HepG2 (cell line): ENCODE measurements around the gene SLC5A4.

Experiments used
- ETV5 ChIP-seq: IDR thresholded peaks from 2 replicates; pipeline ENCODE4 v1.6.1; 2018; ENCODE audit warnings: missing biosample characterization, missing genetic modification reagents, inconsistent platforms, borderline replicate concordance
- KDM3A ChIP-seq: IDR thresholded peaks from 2 replicates; pipeline ENCODE4 v1.6.1; 2018; ENCODE audit warnings: low read depth, missing compliant biosample characterization
- POLR2AphosphoS5 ChIP-seq: IDR thresholded peaks from 2 replicates; pipeline ENCODE4 v1.6.1; 2012; ENCODE audit warnings: low read depth, low read length
- PRDM10 ChIP-seq: sonication (generic); formaldehyde crosslinking; IDR thresholded peaks from 2 replicates; pipeline ENCODE4 v1.4.0; 2020; ENCODE audit warnings: low read depth, missing genetic modification reagents
- RFX5 ChIP-seq: IDR thresholded peaks from 2 replicates; pipeline ENCODE4 v1.6.1; 2011; ENCODE audit warnings: low read depth, low read length, improper control_type of control experiment
- TCF7 ChIP-seq: sonication (generic); IDR thresholded peaks from 2 replicates; pipeline ENCODE4 v1.6.1; 2016; ENCODE audit warnings: antibody characterized with exemption, low read depth
- XRCC5 ChIP-seq: fragments of 200-400 bp; formaldehyde crosslinking; optimal IDR thresholded peaks from 2 replicates; pipeline ENCODE3; 2017; ENCODE audit warnings: mild to moderate bottlenecking, low read length
- ZKSCAN8 ChIP-seq: IDR thresholded peaks from 2 replicates; pipeline ENCODE4 v1.6.1; 2016; ENCODE audit warnings: borderline replicate concordance, missing genetic modification reagents, missing compliant biosample characterization
- ZNF274 ChIP-seq: sonication (generic); formaldehyde crosslinking; IDR thresholded peaks from 2 replicates; pipeline ENCODE4 v1.5.1; 2020; ENCODE audit warnings: mild to moderate bottlenecking, missing genetic modification reagents
- ZNF335 ChIP-seq: sonication (generic); formaldehyde crosslinking; IDR thresholded peaks from 2 replicates; pipeline ENCODE4 v1.4.0; 2020; ENCODE audit warnings: missing genetic modification reagents

GRCh38 chr22:32211011-32211410 is 44.1 kb downstream of the SLC5A4 start:
- no peak for TF ChIP-seq RFX5
- no peak for TF ChIP-seq KDM3A (CRISPR knock-in tag)
- TF ChIP-seq ZKSCAN8, result no peak
- no peak for TF ChIP-seq PRDM10
- no peak for TF ChIP-seq TCF7
- no peak for TF ChIP-seq XRCC5
- TF ChIP-seq ZNF274 (CRISPR knock-in tag), result no peak
- no peak for TF ChIP-seq ETV5 (CRISPR knock-in tag)
- TF ChIP-seq ZNF335 (CRISPR knock-in tag), result no peak
- TF ChIP-seq POLR2AphosphoS5, result no peak
